HG03354 (cell line): ENCODE measurements around the gene SEBOX.

Source experiments
- ATAC-seq: cut with Tn5 transposase; IDR thresholded peaks from one replicate; pipeline ENCODE4 v1.9.1; 2021; ENCODE audit warnings: mild to moderate bottlenecking; ENCODE audit not compliant: unreplicated experiment, poor library complexity, severe bottlenecking

Gene SEBOX

GRCh38 chr17:28395426-28395825 lies 30.4 kb upstream of the SEBOX start:
- no peak for ATAC-seq

- ATAC-seq = no peak
Observed at GRCh38 chr17:28394337-28395116, 29.5 kb upstream of the SEBOX start.

GRCh38 chr17:28392491-28392890 lies 27.5 kb upstream of the SEBOX start:
- no peak for ATAC-seq

GRCh38 chr17:28391401-28391800 lies 26.4 kb upstream of the SEBOX start:
- ATAC-seq = no peak

- ATAC-seq = no peak
Observed at GRCh38 chr17:28390984-28391383, 26.0 kb upstream of the SEBOX start.

GRCh38 chr17:28390563-28390962 lies 25.6 kb upstream of the SEBOX start:
- no peak for ATAC-seq

GRCh38 chr17:28390141-28390540 lies 25.1 kb upstream of the SEBOX start:
- no peak for ATAC-seq

- ATAC-seq = no peak
Observed at GRCh38 chr17:28388106-28388505, 23.1 kb upstream of the SEBOX start.

- ATAC-seq = no peak
Observed at GRCh38 chr17:28386391-28386790, 21.4 kb upstream of the SEBOX start.

GRCh38 chr17:28385406-28385805 lies 20.4 kb upstream of the SEBOX start:
- ATAC-seq = no peak

GRCh38 chr17:28385037-28385400 lies 20.0 kb upstream of the SEBOX start:
- peak; percentile 34 for ATAC-seq

GRCh38 chr17:28384281-28385036 lies 19.5 kb upstream of the SEBOX start:
- peak; percentile 81 for ATAC-seq

- no peak for ATAC-seq
Observed at GRCh38 chr17:28381141-28381825, 16.3 kb upstream of the SEBOX start.

- no peak for ATAC-seq
Observed at GRCh38 chr17:28379814-28380801, 15.1 kb upstream of the SEBOX start.

- no peak for ATAC-seq
Observed at GRCh38 chr17:28372945-28373274, 7.9 kb upstream of the SEBOX start.

- ATAC-seq = no peak
Observed at GRCh38 chr17:28372203-28372944, 7.4 kb upstream of the SEBOX start.

- peak; percentile 82 for ATAC-seq
Observed at GRCh38 chr17:28371245-28372202, 6.5 kb upstream of the SEBOX start, which contains the start of gene SARM1. SARM1 (plus strand) TSS chr17:28371694; CDS start chr17:28372033, 339 bp downstream.

GRCh38 chr17:28370744-28371103 lies 5.7 kb upstream of the SEBOX start:
- no peak for ATAC-seq
